HepG2 (cell line): ENCODE measurements around the gene STX5. TPM values are rescaled to one million over a fixed set of nuclear protein-coding genes. Genes with fewer than 3 reads are reported as not detected.

Experiments used
- ADNP ChIP-seq: sonication (generic); formaldehyde crosslinking; IDR thresholded peaks from 2 replicates; pipeline ENCODE4 v1.4.0; 2020; ENCODE audit warnings: missing genetic modification reagents
- ATF6 ChIP-seq: sonication (generic); formaldehyde crosslinking; conservative IDR thresholded peaks from 2 replicates; pipeline ENCODE4 v1.4.0; 2020; ENCODE audit warnings: missing genetic modification reagents
- BRD4 ChIP-seq: sonication (generic); formaldehyde crosslinking; IDR thresholded peaks from 2 replicates; pipeline ENCODE4 v1.4.0; 2020; ENCODE audit warnings: missing genetic modification reagents
- FOXC1 ChIP-seq: sonication (generic); formaldehyde crosslinking; IDR thresholded peaks from 2 replicates; pipeline ENCODE4 v1.8.0; 2022; ENCODE audit warnings: mild to moderate bottlenecking, missing genetic modification reagents, borderline replicate concordance
- GATAD1 ChIP-seq: IDR thresholded peaks from 2 replicates; pipeline ENCODE4 v1.6.1; 2016; ENCODE audit warnings: missing genetic modification reagents, missing compliant biosample characterization
- HNF4A ChIP-seq: sonication (generic); formaldehyde crosslinking; IDR thresholded peaks from 2 replicates; pipeline ENCODE4 v1.4.0; 2020; ENCODE audit warnings: missing genetic modification reagents
- IKZF5 ChIP-seq: IDR thresholded peaks from 2 replicates; pipeline ENCODE4 v1.6.1; 2018; ENCODE audit warnings: missing genetic modification reagents, mild to moderate bottlenecking, missing compliant biosample characterization
- JDP2 ChIP-seq: sonication (generic); formaldehyde crosslinking; IDR thresholded peaks from 2 replicates; pipeline ENCODE4 v1.8.1; 2022; ENCODE audit warnings: missing genetic modification reagents, borderline replicate concordance
- MED13 ChIP-seq: sonication (generic); formaldehyde crosslinking; IDR thresholded peaks from 2 replicates; pipeline ENCODE4 v1.5.0; 2020; ENCODE audit warnings: missing genetic modification reagents
- MLXIP ChIP-seq: sonication (generic); formaldehyde crosslinking; IDR thresholded peaks from 2 replicates; pipeline ENCODE4 v1.9.0; 2021; ENCODE audit warnings: missing genetic modification reagents, borderline replicate concordance
- MTA3 ChIP-seq: sonication (generic); formaldehyde crosslinking; IDR thresholded peaks from 2 replicates; pipeline ENCODE4 v1.4.0; 2020; ENCODE audit warnings: missing genetic modification reagents
- NFE2 ChIP-seq: sonication (generic); formaldehyde crosslinking; IDR thresholded peaks from 2 replicates; pipeline ENCODE4 v1.4.0; 2020; ENCODE audit warnings: missing genetic modification reagents
- NR2F2 ChIP-seq: IDR thresholded peaks from 2 replicates; pipeline ENCODE4 v1.6.1; 2012; ENCODE audit warnings: low read depth, inconsistent platforms, borderline replicate concordance
- PTBP1 ChIP-seq: fragments of 200-400 bp; formaldehyde crosslinking; IDR thresholded peaks from 2 replicates; pipeline ENCODE4 v1.6.1; 2018; ENCODE audit warnings: low read length, low read depth; ENCODE audit not compliant: poor library complexity, severe bottlenecking
- SRY ChIP-seq: sonication (generic); formaldehyde crosslinking; IDR thresholded peaks from 2 replicates; pipeline ENCODE4 v1.8.0; 2022; ENCODE audit warnings: mild to moderate bottlenecking, missing genetic modification reagents
- ZFP36 ChIP-seq: fragments of 150-350 bp; IDR thresholded peaks from 2 replicates; pipeline ENCODE4 v1.6.1; 2018; ENCODE audit warnings: borderline replicate concordance, low read length, low read depth; ENCODE audit not compliant: partially characterized antibody
- ZNF136 ChIP-seq: sonication (generic); formaldehyde crosslinking; IDR thresholded peaks from 2 replicates; pipeline ENCODE4 v1.8.1; 2022; ENCODE audit warnings: low read depth, mild to moderate bottlenecking, moderate library complexity, missing genetic modification reagents
- ZNF230 ChIP-seq: sonication (generic); formaldehyde crosslinking; IDR thresholded peaks from 2 replicates; pipeline ENCODE4 v1.4.0; 2020; ENCODE audit warnings: mild to moderate bottlenecking, missing genetic modification reagents
- ZNF253 ChIP-seq: sonication (generic); formaldehyde crosslinking; IDR thresholded peaks from 2 replicates; pipeline ENCODE4 v1.8.0; 2022; ENCODE audit warnings: mild to moderate bottlenecking, missing genetic modification reagents, borderline replicate concordance
- ZNF740 ChIP-seq: sonication (generic); formaldehyde crosslinking; IDR thresholded peaks from 2 replicates; pipeline ENCODE4 v1.4.0; 2020; ENCODE audit warnings: missing genetic modification reagents
- ZNF83 ChIP-seq: sonication (generic); formaldehyde crosslinking; IDR thresholded peaks from 2 replicates; pipeline ENCODE4 v1.4.0; 2020; ENCODE audit warnings: missing genetic modification reagents, mild to moderate bottlenecking, borderline replicate concordance
- ZNF850 ChIP-seq: sonication (generic); formaldehyde crosslinking; conservative IDR thresholded peaks from 2 replicates; pipeline ENCODE4 v1.9.0; 2021; ENCODE audit warnings: mild to moderate bottlenecking, missing genetic modification reagents
- polyA plus RNA-seq, 8 experiments: library from polyadenylated mRNA; depleted of rRNA in 3 of 8; stranded (reverse) in 7 of 8; unstranded in 1 of 8; fragments of >200 nt; fragmentation: Illumina TruSeq in 4 of 8; extraction: Trizol in 4 of 8; gene quantifications; 2 replicates each; pipeline versions ENCODE4 v1.2.1 to v1.2.3, GENCODE V29; 2011 to 2016; ENCODE audit warnings: low read depth in 4 of 8, missing spikeins in 1 of 8, mixed read lengths in 1 of 8; ENCODE audit not compliant: insufficient read depth in 1 of 8
- total RNA-seq, 5 experiments: library from RNA; depleted of rRNA; stranded (reverse); fragments of >200 nt; fragmentation: Illumina TruSeq; extraction: Trizol; gene quantifications; 2 replicates each; pipeline ENCODE4 v1.2.3, GENCODE V29; 2016; ENCODE audit warnings: low read depth in 1 of 5
- TF ChIP-seq, protein P1 (sequence below): sonication (generic); formaldehyde crosslinking; IDR thresholded peaks from 2 replicates; pipeline ENCODE4 v1.4.0; 2020; ENCODE audit warnings: mild to moderate bottlenecking, missing genetic modification reagents

Gene STX5
- total and polyA plus RNA-seq, 2 of the 13 experiments (the other 11 are each of a cell fraction or from before 2014, with no cell fraction given), result 26.9 to 30.0 TPM

- no peak; the same call in 1 of the 2 replicates for TF ChIP-seq JDP2 (CRISPR knock-in tag)
- peak; percentile 56 for TF ChIP-seq HNF4A (CRISPR knock-in tag)
- TF ChIP-seq IKZF5, result peak; percentile 89
- no peak for TF ChIP-seq ZFP36
- TF ChIP-seq ZNF253 (CRISPR knock-in tag), result no peak
- TF ChIP-seq ZNF740 (CRISPR knock-in tag), result 0 out of 2 replicates have a peak, but pooled peaks have one; percentile 31
- peak; percentile 78; the same call in 1 of the 2 replicates for TF ChIP-seq ZNF83 (CRISPR knock-in tag)
- TF ChIP-seq BRD4 (CRISPR knock-in tag), result peak; percentile 68; the same call in 1 of the 2 replicates
- peak; percentile 82 for TF ChIP-seq GATAD1 (CRISPR knock-in tag)
- TF ChIP-seq ZNF230 (CRISPR knock-in tag), result 0 out of 2 replicates have a peak, but pooled peaks have one; percentile 68
- TF ChIP-seq, protein P1, sequence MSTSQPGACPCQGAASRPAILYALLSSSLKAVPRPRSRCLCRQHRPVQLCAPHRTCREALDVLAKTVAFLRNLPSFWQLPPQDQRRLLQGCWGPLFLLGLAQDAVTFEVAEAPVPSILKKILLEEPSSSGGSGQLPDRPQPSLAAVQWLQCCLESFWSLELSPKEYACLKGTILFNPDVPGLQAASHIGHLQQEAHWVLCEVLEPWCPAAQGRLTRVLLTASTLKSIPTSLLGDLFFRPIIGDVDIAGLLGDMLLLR (CRISPR knock-in tag), result peak; percentile 19; the same call in 1 of the 2 replicates
- no peak for TF ChIP-seq ATF6 (CRISPR knock-in tag)
- no peak for TF ChIP-seq ADNP
- no peak for TF ChIP-seq PTBP1
- no peak for TF ChIP-seq MLXIP (CRISPR knock-in tag)
- peak; percentile 72; the same call in 1 of the 2 replicates for TF ChIP-seq ZNF136
- TF ChIP-seq MTA3, result no peak
- TF ChIP-seq NR2F2, result no peak
- TF ChIP-seq FOXC1 (CRISPR knock-in tag), result peak; percentile 94; the same call in 1 of the 2 replicates
- no peak for TF ChIP-seq NFE2 (CRISPR knock-in tag)
- peak; percentile 36; the same call in 1 of the 2 replicates for TF ChIP-seq MED13 (CRISPR knock-in tag)
- peak; percentile 65; the same call in 1 of the 2 replicates for TF ChIP-seq SRY
- no peak for TF ChIP-seq ZNF850 (CRISPR knock-in tag)
Observed at GRCh38 chr11:62880803-62881578, 49.1 kb upstream of the STX5 start, which contains the start of gene SLC3A2 (continued).
